Activated CD8-positive, alpha-beta memory T cell treated with anti-CD3 and anti-CD28 coated beads for 4 hours (primary cell): ENCODE data around the gene PRKCH.

ENCODE experiments used
- DNase-seq, 2 donors: peaks; one replicate each; pipeline ENCODE4 v3.0.0-alpha.2; 2020; ENCODE audit warnings: low read depth in 2 of 2

Gene PRKCH

GRCh38 chr14:61531465-61532122 lies 210.2 kb downstream of the PRKCH start:
- no peak for DNase-seq

GRCh38 chr14:61532123-61532505 lies 210.7 kb downstream of the PRKCH start:
- DNase-seq = no peak

- DNase-seq = no peak
These were observed 211.4 kb downstream of the PRKCH start for GRCh38 chr14:61532763-61533162.

GRCh38 chr14:61533513-61534255 lies 212.3 kb downstream of the PRKCH start:
- no peak for DNase-seq

- no peak for DNase-seq
These were observed 213.7 kb downstream of the PRKCH start for GRCh38 chr14:61535032-61535431.

GRCh38 chr14:61535458-61535857 lies 214.1 kb downstream of the PRKCH start:
- no peak for DNase-seq

- DNase-seq = no peak
These were observed 215.5 kb downstream of the PRKCH start for GRCh38 chr14:61536661-61537562.

GRCh38 chr14:61537563-61538463 lies 216.4 kb downstream of the PRKCH start:
- peak in 1 of 2 donors; percentile 33 for DNase-seq

GRCh38 chr14:61538464-61539022 lies 217.2 kb downstream of the PRKCH start:
- no peak for DNase-seq

- no peak for DNase-seq
These were observed 218.3 kb downstream of the PRKCH start for GRCh38 chr14:61539631-61540030.

- DNase-seq = no peak
These were observed 219.6 kb downstream of the PRKCH start for GRCh38 chr14:61540931-61541330.

GRCh38 chr14:61542848-61543790 lies 221.7 kb downstream of the PRKCH start:
- DNase-seq = no peak

- DNase-seq = no peak
These were observed 222.6 kb downstream of the PRKCH start for GRCh38 chr14:61543946-61544345.

- no peak for DNase-seq
These were observed 223.3 kb downstream of the PRKCH start for GRCh38 chr14:61544448-61545330.

GRCh38 chr14:61545726-61546455 lies 224.5 kb downstream of the PRKCH start:
- no peak for DNase-seq

GRCh38 chr14:61547186-61548069 lies 226.0 kb downstream of the PRKCH start:
- DNase-seq = no peak

- no peak for DNase-seq
These were observed 228.0 kb downstream of the PRKCH start for GRCh38 chr14:61549425-61549824.
